Hepatocyte (in vitro differentiated cells): ENCODE measurements around the gene ORC2. TPM values are rescaled to one million over a fixed set of nuclear protein-coding genes. Genes with fewer than 3 reads are reported as not detected.

ENCODE experiments used
- DNase-seq: peaks from one replicate; pipeline ENCODE4 v3.0.0-alpha.2; 2016; ENCODE audit warnings: low spot score
- H2AFZ ChIP-seq: fragments of 200-600 bp; sonication (generic); 2 replicates; pipeline ENCODE4 v1.6.0; 2016; ENCODE audit warnings: antibody characterized with exemption, mild to moderate bottlenecking
- H3K27ac ChIP-seq: fragments of 200-600 bp; sonication (generic); 2 replicates; pipeline ENCODE4 v1.5.1; 2016; ENCODE audit warnings: mild to moderate bottlenecking
- H3K27me3 ChIP-seq: fragments of 200-600 bp; sonication (generic); 2 replicates; pipeline ENCODE4 v1.6.1; 2016
- H3K36me3 ChIP-seq: fragments of 200-600 bp; sonication (generic); replicated peaks from 2 replicates; pipeline ENCODE4 v1.5.1; 2016; ENCODE audit warnings: low read depth; ENCODE audit not compliant: insufficient read depth
- H3K4me1 ChIP-seq: fragments of 200-600 bp; sonication (generic); 2 replicates; pipeline ENCODE4 v1.5.1; 2016; ENCODE audit warnings: mild to moderate bottlenecking, moderate library complexity; ENCODE audit not compliant: insufficient read depth
- H3K4me2 ChIP-seq: fragments of 200-600 bp; sonication (generic); 2 replicates; pipeline ENCODE4 v1.6.0; 2016
- H3K4me3 ChIP-seq: fragments of 200-600 bp; sonication (generic); 2 replicates; pipeline ENCODE4 v1.5.1; 2016; ENCODE audit warnings: mild to moderate bottlenecking
- H3K79me2 ChIP-seq: fragments of 200-600 bp; sonication (generic); 2 replicates; pipeline ENCODE4 v1.6.0; 2017; ENCODE audit warnings: mild to moderate bottlenecking
- H3K9me2 ChIP-seq: fragments of 200-600 bp; sonication (generic); replicated peaks from 2 replicates; pipeline ENCODE4 v1.6.0; 2017; ENCODE audit warnings: mild to moderate bottlenecking; ENCODE audit not compliant: insufficient read depth
- H3K9me3 ChIP-seq: fragments of 200-600 bp; sonication (generic); 2 replicates; pipeline ENCODE4 v1.5.1; 2016; ENCODE audit warnings: low read depth, mild to moderate bottlenecking
- H4K20me1 ChIP-seq: fragments of 200-600 bp; sonication (generic); 2 replicates; pipeline ENCODE4 v1.6.0; 2016; ENCODE audit warnings: mild to moderate bottlenecking; ENCODE audit not compliant: insufficient read depth, poor library complexity, severe bottlenecking
- EZH2 ChIP-seq: fragments of 200-600 bp; sonication (generic); IDR thresholded peaks from 2 replicates; pipeline ENCODE4 v1.6.1; 2016; ENCODE audit warnings: antibody characterized with exemption, mild to moderate bottlenecking, borderline replicate concordance
- EZH2phosphoT487 ChIP-seq: fragments of 200-600 bp; sonication (generic); IDR thresholded peaks from one replicate; pipeline ENCODE4 v1.6.1; 2018; ENCODE audit warnings: antibody characterized with exemption, mild to moderate bottlenecking, low read depth, moderate library complexity; ENCODE audit not compliant: unreplicated experiment, severe bottlenecking
- whole genome bisulfite sequencing: methylation state at CpG from one replicate; pipeline ENCODE4 v1.1.6; 2016; ENCODE audit warnings: low lambda C conversion rate; ENCODE audit errors: missing lambda C conversion rate; 5-methylcytosine and 5-hydroxymethylcytosine counted together
- polyA plus RNA-seq: library from polyadenylated mRNA; unstranded; fragments of >200 nt; fragmentation: Nextera tagmentation; extraction: Ambion mirVana; gene quantifications from 2 replicates; pipeline ENCODE4 v1.2.1, GENCODE V29; 2016
- total RNA-seq: library from RNA; depleted of rRNA; stranded (reverse); fragments of >200 nt; gene quantifications from 2 replicates; pipeline ENCODE4 v1.2.3, GENCODE V29; 2014
- TF ChIP-seq, protein P1 (sequence below): fragments of 200-600 bp; sonication (generic); IDR thresholded peaks from 2 replicates; pipeline ENCODE4 v1.5.1; 2016; ENCODE audit warnings: antibody characterized with exemption, mild to moderate bottlenecking; ENCODE audit not compliant: poor library complexity

Gene ORC2
- total and polyA plus RNA-seq, 2 experiments from 2014 or later, result 11.4 to 18.1 TPM

DNA sequence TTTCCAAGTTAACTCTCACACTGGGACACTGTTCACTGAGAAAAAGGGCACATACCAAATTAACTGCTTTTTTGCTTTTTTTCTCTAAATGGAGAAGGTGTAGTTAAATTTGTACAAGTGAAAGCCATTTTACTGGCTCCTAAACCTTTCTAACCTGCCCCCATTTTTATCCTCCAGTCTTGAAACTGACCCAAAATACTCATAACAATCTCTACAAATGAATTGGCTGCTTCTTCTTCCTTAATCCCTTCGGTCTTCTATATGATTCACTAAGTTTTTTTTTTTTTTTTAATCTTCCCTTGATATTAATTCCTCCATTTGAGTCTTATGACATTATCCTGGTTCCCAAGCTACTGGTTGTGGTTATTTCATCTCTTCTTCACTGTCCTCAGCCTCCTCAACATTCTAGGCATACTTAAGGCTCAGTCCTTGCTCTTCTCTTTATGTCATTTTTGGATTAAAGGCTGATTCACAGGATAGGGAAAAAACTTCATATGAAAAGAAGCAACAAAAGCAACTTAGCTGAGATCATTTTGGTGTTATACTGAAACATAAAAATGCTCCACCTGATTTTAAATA is 19.8 kb downstream of the ORC2 start:
- Histone ChIP-seq H3K4me2 (no peak overlapping the region), H3K27me3 (no peaks in the 10 kb centered on the region), H3K4me3 (no peak overlapping the region), H3K27ac (peak overlapping the region; percentile 87), H3K9me2 (no peaks in the 10 kb centered on the region), H3K9me3 (no peaks in the 10 kb centered on the region), H3K4me1 (peaks cover 4% of the 10 kb centered on the region), H4K20me1 (no peaks in the 10 kb centered on the region), H3K36me3 (no peaks in the 10 kb centered on the region), H3K79me2 (no peaks in the 10 kb centered on the region), H2AFZ (no peak overlapping the region)
- 100% methylated on average over 1 of the region's 1 CpG for WGBS
- TF ChIP-seq EZH2, result no peak
- TF ChIP-seq, protein P1, sequence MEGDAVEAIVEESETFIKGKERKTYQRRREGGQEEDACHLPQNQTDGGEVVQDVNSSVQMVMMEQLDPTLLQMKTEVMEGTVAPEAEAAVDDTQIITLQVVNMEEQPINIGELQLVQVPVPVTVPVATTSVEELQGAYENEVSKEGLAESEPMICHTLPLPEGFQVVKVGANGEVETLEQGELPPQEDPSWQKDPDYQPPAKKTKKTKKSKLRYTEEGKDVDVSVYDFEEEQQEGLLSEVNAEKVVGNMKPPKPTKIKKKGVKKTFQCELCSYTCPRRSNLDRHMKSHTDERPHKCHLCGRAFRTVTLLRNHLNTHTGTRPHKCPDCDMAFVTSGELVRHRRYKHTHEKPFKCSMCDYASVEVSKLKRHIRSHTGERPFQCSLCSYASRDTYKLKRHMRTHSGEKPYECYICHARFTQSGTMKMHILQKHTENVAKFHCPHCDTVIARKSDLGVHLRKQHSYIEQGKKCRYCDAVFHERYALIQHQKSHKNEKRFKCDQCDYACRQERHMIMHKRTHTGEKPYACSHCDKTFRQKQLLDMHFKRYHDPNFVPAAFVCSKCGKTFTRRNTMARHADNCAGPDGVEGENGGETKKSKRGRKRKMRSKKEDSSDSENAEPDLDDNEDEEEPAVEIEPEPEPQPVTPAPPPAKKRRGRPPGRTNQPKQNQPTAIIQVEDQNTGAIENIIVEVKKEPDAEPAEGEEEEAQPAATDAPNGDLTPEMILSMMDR, result no peak
- TF ChIP-seq EZH2phosphoT487, result no peak
- DNase-seq, result no peak

DNA sequence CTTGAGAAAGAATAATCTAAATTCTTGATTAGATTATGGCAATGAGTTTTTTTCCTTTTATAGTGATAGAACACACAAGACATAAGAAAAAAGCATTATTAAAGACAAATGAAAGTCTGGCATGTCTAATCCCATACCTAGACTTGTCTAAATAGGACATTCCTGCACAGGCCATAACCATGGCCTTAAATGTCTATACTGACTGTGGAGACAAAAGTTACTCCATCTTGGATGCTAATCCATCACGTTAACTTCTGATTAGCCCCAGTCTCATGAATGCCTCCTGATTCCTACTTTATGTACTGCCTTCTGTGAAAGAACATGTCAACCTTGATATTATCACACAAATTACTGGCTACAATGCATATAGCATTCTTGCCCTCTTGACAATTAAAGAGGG is 23.6 kb downstream of the ORC2 start:
- no peak overlapping the region for H3K4me2 ChIP-seq
- no peak for DNase-seq
- H3K9me3 ChIP-seq, result no peaks in the 10 kb centered on the region
- no peak overlapping the region for H3K4me3 ChIP-seq
- no peaks in the 10 kb centered on the region for H3K9me2 ChIP-seq
- H3K36me3 ChIP-seq, result no peaks in the 10 kb centered on the region
- no peak overlapping the region for H2AFZ ChIP-seq
- H4K20me1 ChIP-seq, result no peaks in the 10 kb centered on the region
- TF ChIP-seq, protein P1, result no peak
- TF ChIP-seq EZH2, result no peak
- no peak for TF ChIP-seq EZH2phosphoT487
- no peaks in the 10 kb centered on the region for H3K27me3 ChIP-seq
- H3K79me2 ChIP-seq, result no peaks in the 10 kb centered on the region
- no peaks in the 10 kb centered on the region for H3K4me1 ChIP-seq
- WGBS, result 94% methylated on average over 1 of the region's 1 CpG
- H3K27ac ChIP-seq, result no peak overlapping the region

DNA sequence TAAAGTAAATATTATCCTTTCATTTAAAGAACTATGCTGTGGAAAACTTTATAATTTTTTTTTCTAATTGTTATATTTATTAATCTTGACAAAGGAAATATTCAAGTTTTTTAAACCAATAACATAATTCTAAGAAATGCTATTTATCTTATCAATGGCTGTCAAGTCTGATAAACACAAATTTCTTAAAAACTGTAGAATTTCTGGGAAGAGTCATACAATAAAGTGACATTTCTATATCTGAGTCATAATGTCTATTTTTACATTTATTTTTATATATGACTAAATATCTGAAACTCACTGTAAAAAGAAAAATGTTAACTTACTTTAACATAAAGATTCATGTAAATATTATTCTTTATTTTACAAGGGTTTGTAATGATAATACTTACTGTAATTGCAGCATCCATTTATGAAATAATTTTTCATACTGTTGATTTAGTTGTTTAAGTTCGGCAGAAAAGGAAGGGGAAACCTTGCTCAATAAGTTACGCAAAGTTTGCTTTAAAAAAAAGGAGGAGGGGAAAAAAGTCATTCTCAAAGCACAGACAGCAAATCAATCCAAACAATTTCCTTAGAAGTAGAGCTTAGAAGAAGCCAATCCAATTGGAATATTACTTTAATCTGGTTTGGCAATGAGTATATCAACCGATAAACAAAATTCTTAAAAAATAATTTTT is 32.4 kb downstream of the ORC2 start:
- H3K27me3 ChIP-seq, result no peaks in the 10 kb centered on the region
- H3K9me3 ChIP-seq, result no peaks in the 10 kb centered on the region
- no peak overlapping the region for H3K27ac ChIP-seq
- DNase-seq, result no peak
- no peak overlapping the region for H3K4me3 ChIP-seq
- H2AFZ ChIP-seq, result no peak overlapping the region
- H3K79me2 ChIP-seq, result no peaks in the 10 kb centered on the region
- 84% methylated on average over 3 of the region's 3 CpGs for WGBS
- no peaks in the 10 kb centered on the region for H3K36me3 ChIP-seq
- no peaks in the 10 kb centered on the region for H4K20me1 ChIP-seq
- H3K4me2 ChIP-seq, result no peak overlapping the region
- no peaks in the 10 kb centered on the region for H3K9me2 ChIP-seq
- no peaks in the 10 kb centered on the region for H3K4me1 ChIP-seq
- TF ChIP-seq, protein P1, result no peak
- TF ChIP-seq EZH2, result no peak
- no peak for TF ChIP-seq EZH2phosphoT487
